Right forelimb (tissue), 1 donor: ENCODE data around the gene CRB3.
"Not testable (repeated sequence)": the region's sequence is repeated elsewhere in the genome, so short reads cannot be mapped to it uniquely, and the experiment has no call there.

Experiments
- DNase-seq: peaks from one replicate; pipeline ENCODE4 v3.0.0-alpha.2; 2018

Gene CRB3

DNA sequence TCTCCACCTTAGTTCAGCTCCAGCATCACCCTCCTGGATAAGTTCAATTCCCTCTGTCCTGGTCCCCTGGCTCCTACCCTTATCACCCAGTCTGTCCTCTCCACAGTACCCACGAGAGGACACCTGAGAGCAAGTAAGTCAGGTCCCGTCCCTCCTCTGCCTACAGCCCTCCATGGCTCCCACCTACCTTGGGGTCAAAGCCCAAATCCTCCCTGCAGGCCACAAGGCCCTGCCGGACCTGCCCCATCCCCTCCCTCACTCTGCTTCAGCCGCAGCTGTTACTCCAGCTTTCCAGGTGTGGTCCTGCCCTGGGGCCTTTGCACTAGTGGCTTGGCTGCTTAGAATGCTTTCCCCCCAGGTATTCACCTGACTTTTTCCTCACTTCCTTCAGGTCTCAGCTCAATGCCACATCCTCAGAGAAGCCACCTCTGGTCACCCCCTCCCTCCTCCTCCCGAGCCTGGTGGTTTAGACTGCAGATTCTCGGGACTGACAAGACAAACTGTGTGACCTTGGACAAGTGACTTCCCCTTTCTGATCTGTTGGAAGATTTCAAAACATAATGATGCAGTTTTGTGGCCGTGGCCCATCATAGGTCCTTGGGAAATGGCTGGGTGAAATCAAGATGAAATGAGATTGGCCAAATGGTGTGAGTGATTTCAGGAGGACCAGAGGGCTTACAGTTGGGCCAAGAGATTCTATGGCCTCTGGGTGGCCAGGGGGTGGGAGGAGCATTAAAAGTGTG, 34.4 kb downstream of the CRB3 start:
- DNase-seq: no peak

DNA sequence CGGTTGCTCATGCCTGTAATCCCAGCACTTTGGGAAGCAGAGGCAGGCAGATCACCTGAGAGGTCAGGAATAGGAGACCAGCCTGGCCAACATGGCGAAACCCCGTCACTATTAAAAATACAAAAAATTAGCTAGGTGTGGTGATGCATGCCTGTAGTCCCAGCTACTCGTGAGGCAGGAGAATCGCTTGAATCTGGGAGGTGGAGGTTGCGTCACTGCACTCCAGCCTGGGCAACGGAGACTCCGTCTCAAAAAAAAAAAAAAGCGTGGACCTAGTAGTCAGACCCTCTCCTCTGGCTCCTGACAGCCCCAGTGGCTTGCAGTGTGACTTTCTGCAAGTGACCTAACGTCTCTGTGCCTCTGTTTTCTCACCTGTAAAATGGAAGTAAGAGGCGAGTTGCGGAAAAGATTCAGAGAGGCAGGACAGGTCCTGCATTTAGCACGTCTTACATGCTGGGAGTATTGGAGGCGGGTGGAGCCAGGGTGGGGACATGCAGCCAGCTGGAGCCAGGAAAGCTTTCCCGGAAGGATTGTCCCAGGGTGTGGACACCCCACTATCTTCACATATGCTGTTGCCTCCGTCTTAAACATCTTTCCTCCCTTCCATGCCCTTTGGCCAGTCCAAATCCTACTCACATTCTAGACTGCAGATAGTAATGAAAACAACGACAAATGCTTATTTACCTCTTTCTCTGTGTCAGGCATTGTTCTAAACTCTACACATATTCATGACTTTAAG, 35.1 kb downstream of the CRB3 start:
- DNase-seq: no peak

DNA sequence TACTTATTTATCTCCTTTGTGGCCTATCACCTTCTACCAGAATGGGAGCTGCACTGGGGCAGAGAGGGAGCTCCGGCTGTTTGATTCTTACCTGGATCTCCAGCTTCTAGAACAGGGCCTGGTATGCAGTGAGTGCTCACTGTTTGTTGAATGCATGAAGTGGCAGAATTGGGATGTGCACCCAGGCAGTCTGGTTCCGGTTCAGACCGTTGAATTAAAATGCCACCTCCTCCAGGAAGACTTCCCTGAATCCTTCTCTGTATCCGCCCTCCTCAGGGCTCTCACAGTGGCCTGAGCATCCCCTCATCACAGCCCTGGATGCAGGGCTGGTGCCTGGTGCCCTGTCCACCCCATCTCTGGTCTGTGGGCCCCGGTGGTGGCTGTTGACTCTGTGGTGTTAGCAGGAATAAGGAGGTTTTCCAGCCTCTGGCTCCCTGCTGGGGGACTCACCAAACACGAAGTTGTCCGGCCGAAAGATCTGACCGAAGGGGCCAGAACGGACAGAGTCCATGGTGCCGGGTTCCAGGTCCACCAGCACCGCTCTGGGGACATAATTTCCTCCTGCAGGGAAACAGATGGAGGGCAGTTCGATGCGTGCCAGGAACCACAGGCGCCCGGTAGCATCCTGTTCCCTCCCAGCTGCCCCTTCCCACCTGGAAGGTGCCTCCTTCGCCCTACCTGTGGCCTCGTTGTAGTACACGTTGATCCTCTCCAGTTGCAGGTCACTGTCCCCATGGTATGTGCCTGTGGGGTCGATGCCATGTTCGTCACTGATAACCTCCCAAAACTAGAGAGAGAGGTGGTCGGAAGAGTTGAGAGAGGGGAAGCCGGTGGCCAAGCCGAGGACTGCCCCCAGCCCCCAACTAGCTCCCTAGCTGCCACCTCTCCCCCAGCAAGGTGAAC, 37.0 kb downstream of the CRB3 start:
- no peak for DNase-seq

DNA sequence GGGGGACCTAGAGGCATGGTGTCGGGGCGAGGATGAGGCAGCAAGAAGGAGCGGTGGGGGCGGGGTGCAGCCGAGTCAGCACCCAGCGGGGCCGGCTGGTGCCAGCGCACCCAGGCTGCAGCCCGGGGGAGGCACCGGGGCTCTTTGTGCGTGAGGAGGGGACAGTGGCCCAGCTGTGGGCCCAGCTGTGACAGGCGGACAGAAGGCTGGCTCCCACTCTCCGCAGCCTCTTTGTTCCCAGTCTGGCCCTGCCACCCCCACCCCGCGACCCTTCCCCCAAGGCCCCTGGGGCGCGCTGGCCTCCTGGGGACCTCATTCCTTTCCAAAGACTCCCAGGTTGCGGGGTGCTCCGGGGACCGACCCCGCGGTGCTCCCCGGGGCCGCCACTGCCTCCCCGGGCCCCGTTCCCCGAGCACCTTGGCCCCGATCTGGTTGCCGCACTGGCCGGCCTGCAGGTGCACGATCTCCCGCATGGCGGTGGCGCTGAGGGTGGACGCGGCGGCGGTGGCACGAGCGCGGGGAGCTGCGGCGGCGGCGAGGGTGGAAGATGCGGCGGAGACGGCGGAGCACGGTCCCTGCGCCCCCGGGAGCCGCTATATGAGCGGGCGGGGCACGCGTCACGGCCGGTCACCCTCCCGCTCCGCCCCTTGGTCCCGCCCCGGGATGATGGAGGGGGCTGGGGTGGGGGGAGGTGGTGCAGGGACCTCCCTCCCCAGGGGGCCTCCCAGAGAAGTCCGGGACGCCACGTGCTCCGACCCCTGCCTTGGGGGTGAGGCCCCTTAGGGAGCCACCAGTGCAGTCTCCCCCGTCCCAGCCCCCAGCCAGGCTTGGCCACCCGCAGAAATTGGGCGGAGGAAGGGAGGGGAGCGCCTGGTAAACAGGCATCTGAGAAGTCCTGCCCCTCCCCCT, 37.9 kb downstream of the CRB3 start, which contains the start of gene TUBB4A:
TSS of gene TUBB4A (minus strand) at position 570 of the 909 bp plus-strand sequence. CDS start at position 473, 97 bp downstream.
- no peak for DNase-seq

DNA sequence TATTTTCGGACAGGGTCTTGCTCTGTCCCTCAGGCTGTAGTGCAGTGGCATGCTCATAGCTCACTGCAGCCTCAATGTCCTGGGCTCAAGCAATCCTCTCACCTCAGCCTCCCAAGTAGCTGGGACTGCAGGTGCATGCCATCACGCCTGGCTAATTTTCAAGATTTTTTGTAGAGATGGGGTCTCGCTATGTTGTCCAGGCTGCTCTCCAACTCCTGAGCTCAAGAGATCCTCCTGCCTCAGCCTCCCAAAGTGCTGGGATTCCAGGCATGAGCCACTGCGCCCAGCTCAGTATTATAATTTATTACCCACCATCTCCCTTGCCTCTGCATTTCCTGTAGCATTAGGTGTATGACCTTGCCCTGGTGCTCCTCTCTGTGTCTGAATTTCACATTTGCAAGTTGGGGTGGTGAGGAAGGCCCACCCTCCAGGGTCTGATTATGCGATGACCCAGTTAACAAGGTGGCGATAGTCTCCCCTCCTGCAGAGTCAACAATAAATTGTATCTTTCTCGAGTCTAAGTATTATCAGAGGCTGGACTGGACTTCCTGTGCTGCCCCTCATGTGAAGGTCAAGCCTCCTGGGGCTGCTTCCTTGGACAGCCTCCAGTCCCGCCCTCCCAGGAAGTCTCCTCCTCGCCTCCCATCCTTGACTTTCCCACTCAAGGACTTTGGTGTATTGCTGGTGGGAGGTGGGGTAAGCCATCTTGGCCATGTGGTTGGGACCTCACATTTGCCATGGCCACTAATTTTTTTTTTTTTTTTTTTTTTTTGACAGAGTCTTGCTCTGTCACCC, 39.5 kb downstream of the CRB3 start:
- DNase-seq: no peak

DNA sequence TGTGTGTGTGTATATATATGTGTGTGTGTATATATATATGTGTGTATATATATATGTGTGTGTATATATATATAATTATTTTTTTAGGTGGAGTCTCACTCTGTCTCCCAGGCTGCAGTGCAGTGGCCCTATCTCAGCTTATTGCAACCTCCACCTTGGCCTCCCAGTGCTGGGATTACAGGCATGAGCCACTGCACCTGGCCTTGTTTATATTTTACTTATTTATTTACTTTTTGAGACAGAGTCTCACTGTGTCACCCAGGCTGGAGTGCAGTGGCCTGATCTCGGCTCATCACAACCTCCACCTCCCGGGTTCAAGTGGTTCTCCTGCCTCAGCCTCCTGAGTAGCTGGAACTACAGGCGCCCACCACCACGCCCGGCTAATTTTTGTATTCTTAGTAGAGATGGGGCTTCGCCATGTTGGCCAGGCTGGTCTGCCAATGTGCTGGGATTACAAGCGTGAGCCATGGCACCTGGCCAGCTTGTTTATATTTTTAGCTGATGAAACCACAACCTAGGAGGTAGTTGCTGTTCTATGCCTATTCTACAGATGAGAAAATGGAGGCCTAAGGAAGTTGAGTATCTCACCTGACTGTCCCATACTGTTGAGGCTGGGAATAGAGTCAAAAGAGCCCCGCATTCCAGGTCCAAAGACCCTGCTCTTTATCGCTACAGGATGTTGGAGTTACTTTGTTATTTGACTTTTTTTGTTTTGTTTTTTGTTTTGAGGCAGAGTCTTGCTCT, 44.1 kb downstream of the CRB3 start:
- not testable (repeated sequence) for DNase-seq

DNA sequence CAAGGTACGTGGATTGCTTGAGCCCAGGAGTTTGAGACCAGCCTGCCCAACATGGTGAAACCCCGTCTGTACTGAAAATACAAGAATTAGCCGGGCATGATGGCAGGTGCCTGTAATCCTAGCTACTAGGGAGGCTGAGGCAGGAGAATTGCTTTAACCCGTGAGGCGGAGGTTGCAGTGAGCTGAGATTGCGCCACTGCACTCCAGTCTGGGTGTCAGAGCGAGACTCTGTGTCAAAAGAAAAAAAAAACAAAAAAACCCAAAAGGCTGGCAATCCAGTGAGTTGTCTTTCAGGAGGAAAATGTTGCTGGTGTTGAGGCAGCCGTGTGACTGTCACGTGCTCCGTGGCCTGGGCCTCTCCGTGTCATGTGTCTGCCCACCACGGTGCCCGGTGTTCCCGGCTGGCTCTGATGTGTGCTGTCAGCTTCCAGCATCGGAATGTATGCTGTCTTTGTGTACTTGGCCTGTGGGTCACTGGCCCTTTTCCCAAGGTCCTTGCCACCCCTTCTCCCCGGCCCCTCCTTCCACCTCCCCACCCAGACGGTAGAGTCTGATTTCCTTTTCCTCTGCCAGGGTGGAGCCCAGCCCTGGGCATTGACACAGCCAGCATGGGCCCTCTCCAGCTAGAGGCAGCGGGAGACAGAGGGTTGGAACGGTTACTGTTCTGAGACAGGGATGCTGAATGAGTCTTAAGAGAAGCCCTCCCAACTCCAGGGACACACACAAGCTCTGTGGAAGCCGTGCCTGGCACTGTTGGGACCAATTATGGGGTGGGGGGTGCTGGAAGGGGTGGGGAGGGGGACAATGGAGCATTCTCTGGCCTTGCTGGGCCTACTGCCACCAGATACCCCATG, 45.3 kb downstream of the CRB3 start:
- no peak for DNase-seq

DNA sequence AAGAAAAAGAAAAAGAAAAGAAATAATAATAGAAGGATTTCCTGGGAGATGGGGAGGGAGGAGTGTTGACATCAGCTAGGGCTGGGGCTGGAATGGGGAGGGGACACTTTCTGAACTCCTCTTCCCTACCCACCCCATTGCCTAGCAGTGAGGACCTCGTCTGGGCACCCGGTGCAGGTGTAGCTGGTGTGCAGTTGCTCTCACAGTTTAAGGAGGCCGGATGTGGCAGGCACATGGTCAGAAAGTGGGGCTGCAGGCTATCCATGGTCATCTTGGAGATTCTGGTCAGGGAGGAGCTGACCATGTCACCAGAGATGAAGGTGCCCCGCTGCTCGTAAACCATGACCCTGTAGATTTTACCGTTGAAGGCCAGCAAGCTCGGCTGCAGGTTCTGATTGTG, 46.5 kb downstream of the CRB3 start:
- DNase-seq: no peak

DNA sequence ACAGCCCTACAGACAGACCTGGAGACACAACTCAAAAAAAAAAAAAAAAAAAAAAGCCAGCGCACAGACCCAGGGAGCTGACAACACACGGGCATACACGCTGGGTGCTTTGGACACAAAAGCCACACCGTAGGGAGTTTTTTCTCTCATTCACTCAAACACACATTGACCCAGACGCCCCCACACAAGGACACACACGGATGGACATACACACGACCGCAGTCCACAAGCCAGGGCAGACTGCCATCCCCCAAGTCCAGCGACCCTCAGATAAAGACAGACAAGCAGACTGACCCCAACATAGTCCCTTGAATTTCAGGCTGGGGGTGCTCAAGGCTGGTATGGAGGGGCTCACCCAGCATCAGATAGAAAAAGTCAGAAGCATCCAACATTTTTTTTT, 50.0 kb downstream of the CRB3 start:
- no peak for DNase-seq

DNA sequence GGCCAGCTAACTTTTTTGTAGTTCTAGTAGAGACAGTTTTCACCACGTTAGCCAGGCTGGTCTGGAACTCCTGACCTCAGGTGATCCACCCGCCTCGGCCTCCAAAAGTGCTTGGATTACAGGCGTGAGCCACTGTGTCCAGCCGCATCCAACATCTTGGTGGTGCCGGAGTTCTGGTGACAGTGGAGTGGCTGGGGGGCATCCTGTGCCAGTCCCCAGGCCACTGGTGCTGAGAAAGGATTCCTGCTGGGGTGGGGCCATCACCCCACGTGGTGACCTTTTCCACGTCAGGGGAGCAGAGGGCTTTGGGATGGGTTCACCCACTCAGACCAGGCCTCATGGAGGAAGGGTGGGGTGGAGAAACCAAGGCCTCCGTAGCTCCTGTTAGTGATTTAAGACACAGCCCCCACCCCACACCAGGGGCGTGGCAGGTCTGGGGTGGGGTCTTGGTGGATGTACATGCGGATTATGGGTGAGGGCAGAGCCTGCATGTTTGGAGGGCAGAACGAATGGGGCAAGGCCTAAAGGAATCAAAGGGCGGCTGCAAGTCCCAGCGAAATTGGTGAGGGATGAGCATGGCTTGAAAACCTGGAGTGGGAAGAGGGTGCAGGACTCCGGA, 51.0 kb downstream of the CRB3 start:
- no peak for DNase-seq

DNA sequence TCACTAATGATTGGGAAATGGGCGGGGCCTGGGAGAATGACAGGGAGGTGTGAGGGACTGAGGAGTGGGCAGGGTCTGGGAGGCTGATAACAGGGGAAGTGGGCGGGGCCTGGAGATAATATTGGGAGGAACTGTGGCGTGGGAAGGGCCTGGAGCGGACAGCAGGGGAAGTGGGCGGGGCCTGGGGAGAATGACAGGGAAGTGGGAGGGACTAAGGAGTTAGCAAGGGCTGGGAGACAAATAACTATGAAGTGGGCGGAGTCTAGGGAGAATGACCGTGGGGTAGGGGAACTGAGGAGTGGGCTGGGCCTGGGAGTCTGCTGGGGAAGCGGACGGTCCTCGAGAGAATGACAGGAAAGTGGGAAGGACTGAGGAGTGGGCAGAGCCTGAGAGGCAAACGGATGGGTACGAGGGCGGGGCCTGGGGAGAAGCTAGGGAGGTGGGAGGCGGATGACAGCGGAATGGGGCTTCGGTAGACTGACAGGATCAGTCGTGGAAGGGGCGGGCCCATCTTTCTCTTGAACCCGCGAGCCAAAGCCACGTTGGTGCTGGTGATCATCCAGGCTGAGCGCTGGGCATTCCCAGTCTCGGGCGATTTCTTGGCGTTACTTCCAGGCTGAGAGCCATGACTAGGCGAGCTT, 52.1 kb downstream of the CRB3 start:
- DNase-seq: peak; percentile 89
